Measurements from ENCODE around the gene GALNT7.
A peak's percentile ranks its signal among the peaks of the same experiment; 100 is the strongest.

Gene GALNT7

DNA sequence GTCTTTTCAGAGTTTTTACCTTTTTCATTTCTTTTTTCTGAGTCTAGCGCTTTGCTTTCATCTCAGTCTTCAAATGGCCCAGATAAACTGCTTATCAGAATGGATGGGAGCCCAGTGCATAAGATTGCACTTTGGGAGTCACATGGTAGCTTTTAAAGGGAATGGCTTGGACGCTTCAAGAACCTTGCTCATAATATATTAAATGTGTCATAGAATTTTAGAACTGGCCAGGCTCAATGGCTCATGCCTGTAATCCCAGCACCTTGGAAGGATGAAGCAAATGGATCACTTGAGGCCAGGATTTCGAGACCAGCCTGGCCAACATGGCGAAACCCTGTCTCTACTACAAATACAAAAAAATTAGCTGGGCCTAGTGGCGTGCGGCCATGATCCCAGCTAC is 97.1 kb downstream of the GALNT7 start:
- no peak for DNase-seq (ENCODE audit: low spot score)

DNA sequence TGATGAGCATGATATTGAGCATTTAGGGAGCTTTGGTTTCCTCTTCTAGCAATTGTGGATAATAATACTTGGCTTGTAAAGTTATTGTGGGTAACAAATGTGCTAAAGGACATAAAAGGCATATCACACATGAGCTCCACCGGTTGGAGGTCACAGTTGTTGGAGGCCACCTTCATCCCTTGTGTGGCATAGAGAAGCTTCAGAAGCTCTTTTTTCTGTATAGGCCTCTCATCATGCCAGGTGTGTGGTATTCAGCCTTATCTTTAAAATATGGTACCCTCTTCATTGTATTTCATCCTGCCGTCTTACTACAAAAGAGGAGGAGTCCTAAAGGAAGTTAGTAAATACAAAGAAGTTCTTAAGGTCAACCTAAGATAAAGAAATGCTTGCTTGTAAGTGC is 99.1 kb downstream of the GALNT7 start:
- DNase-seq (ENCODE audit: low spot score), result no peak

DNA sequence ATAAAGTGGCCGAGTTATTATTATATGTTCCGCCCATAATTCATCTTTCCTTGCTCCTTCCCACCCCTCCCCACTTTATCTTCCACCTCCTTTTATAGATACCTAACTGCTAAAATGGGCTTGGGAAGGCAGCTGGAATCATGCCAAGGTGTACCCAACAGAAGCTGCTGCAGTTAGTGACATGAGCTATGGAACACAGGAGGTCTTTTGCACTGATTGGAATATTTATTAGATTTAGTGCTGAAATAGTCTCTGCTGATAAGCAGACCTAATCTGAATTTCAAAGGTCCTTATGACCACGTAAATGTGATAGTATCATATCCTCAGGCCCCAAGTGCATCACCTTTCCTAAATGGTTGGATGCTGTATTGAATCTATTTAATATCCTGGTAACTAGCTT is 100.7 kb downstream of the GALNT7 start:
- no peak for DNase-seq (ENCODE audit: low spot score)

DNA sequence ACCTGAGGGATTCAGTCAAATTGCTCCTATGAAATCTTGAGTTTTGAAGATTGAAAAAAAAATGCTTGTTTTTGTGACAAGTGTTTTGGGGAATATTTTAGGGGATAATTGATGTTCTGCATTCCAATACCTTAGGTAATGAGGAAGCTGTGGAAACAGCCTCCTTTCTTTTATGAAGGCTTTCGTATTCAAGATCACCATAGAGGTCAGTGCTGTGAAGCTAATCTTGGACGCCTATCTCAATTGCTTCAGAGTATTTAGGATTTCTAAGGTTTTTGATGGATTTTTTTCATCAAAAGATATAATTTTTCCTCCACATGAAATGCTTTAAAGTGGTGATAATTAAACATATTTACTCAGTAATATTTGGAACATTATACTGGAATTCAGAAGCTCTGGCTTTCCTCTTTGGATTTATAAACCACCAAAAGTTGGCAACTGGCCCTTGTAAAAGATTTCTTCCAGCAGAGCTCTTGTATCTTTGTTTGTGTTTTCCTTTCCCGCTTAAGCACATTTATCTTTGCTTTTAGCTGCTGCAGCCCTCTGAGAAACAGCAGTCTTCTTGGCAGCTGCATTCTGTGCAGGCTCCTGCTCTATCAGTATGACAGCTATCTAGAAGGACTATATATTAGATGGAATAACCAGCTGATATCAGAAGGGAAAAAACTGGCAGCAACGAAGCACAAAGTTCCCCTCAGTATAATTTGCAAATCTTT is 101.9 kb downstream of the GALNT7 start:
- DNase-seq (ENCODE audit: low spot score), result no peak

DNA sequence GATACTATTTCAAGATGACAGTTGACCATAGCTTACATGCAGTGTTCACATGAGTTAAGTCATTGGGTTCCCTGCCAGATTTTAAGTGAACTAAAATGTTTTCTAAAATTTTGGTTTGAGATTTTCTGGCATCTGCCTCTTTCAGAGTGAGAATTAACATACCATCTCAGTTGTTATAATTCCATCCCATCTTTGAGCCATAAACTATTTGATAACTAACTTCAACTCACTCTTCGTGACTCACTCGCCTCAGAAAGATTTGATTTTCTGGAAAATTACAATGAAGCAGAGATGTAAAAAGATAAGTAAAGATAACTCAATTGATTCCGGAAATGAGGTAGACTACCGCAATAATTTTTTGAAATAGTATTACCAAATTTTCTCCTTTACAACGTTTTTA is 103.7 kb downstream of the GALNT7 start:
- DNase-seq (ENCODE audit: low spot score), result no peak

DNA sequence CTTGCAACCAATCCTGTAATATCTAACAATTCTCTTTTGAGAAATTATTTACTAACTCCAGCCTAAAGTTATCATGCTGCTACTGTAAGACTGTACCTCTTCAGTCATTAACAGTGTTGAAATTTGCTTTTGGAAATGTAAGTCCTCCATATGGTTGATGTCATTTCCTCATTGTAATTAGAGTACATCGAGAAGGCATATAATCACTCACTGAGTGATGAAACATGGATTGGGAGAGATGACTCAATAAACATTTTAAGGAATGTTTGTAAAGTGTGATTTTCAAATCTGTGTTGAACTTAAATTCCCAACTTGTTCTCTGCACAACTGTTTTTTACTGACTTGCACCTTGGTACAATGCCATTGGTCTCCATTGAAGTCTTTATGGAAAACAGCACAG is 104.4 kb downstream of the GALNT7 start:
- DNase-seq (ENCODE audit: low spot score), result no peak

DNA sequence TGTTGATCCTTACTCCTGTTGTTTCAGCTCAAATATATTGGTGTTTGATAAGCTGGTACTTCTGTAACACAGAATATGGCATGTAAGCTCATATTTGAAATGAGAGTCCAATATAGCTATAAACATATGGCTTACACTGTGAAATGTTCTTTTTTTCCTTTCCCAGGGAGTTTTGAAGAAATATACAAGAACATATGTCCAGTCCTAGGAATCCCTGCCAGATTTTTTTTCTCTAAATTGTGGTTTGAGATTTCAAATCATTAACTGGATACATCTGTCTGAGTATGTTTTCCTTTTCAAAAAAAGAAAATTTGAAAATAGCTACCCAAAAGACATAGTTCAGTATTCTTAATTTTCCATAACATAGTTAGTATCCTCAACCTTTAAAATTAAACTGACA is 105.3 kb downstream of the GALNT7 start:
- DNase-seq (ENCODE audit: low spot score), result no peak

DNA sequence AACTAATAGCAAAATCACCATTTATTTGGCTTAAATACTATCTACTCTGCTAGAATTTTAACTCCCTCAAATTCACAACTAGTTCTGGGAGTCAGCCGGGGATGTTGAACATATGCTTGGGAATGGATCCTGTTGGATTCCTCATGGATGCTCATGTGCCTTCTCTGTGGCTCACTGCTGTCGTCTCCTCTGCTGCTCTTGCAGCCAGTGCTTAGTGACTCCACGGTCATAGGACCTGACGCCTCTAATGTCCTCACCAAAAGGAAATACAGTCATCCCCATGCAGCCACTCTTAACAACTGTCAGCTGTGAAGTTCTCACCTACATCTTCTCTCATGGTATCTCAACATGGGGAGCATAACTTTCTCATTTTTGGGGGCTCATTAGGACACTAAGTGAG is 106.1 kb downstream of the GALNT7 start:
- no peak for DNase-seq (ENCODE audit: low spot score)

DNA sequence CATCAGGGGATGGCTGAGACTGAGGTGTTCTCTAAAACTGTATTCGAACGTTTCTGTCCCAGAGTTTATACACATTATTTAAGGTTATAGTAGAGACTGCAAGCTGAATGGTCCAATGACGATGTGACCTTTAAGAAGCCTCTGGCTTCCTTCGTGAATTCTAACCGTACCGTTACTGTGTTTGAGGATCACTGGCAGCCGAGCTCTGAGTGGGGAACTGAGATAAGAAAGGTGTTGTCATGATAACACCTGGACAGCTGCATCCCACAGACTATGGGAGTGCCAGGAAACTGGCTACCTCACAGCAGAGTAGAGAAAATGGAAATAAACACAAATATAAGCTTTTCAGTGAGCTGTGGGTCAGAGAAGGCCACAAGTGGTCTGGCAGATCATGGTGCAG is 106.5 kb downstream of the GALNT7 start:
- DNase-seq (ENCODE audit: low spot score), result no peak

DNA sequence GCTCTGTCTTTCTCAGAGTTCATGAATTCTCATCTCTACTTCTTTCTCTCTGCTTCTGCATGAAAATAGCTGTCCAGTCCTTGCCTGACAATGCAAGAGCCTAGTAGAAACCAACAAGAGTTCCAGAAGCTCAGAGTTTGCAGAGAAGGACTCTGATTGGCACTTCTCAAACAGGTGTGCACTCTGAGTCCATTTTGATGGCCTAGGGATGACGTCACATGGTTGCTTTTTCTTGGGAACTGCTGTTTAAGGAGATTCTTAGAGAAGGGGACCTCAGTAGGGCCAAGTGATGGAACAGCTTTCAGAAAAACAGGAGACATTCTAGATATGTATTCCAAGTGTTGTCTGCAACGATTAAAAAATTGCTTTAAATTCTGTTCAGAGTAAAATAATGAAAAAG is 108.7 kb downstream of the GALNT7 start:
- DNase-seq (ENCODE audit: low spot score), result no peak

DNA sequence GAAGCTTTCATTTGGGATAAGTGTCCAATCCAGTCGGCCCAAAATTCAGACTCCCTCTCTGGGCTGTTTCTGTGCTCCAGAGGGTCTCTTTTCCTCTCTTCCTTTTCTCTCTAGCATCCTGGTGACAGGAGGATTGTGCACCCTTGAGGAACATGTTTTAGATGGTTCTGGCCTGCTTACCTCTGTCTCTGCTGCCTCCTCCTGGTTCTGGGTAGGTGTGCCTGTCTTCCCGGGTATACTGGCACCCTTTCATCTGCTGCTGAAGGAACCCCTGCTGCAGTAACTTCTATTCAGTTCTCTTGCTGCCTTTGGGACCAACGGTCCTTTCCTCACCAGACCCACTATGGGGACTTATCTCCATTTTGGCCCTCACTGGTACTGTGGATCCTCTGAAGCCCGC is 112.4 kb downstream of the GALNT7 start:
- DNase-seq (ENCODE audit: low spot score), result no peak

DNA sequence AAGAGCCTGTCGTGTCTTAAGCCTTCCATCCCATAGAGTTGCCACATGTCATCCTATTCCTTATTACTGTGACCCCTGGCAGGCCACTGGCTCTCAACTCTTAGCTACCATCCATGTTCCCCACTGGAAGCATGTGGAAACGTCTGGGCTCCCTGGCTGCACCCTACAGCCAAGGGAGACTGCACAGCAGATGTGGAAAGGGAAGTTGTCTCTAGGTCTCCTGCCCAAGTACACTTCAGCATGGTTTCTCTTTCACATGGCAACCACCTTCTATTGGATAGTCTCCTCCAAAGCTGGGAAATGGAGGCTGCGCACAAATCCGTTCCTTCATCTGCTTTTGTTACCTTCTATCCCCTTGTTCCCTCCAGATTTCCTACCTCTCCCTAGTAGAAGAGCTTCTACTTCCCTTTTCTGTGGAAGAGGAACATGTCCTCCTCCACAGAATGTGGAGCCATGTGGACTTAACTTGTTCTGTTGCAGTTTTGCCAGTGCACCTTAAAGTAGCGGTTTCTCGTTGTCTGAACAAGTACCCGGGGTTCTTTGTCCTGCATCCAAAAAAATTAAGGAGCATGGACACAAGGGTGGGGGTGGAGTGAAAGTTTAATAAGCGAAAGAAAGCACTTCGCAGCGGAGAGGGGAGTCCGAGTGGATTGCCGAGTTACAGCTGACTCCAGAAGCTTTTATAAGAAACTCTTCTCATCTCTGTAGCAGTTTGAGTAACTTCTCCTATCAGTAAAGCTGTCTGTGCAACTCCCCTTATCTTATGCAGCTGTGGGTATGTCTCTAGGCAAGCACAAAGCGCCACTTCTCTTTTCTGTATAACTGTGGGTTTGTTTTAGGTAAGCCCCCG is 113.0 kb downstream of the GALNT7 start:
- DNase-seq (ENCODE audit: low spot score), result no peak

DNA sequence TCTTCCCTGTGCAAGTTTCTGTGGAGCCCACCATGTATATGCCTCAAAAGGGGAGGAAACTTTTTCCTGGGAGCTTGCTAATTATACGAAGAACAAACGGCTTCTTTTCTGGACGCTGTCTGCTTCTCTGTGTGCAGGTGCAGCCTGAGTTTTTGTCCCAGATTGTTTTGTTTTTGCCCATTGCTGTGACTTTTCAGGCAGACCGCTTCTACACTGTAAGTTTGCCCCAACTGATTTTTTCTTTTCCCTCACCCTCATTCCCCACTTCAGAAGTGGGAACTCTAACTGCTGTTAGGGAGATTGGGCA is 113.6 kb downstream of the GALNT7 start:
- DNase-seq (ENCODE audit: low spot score), result no peak

DNA sequence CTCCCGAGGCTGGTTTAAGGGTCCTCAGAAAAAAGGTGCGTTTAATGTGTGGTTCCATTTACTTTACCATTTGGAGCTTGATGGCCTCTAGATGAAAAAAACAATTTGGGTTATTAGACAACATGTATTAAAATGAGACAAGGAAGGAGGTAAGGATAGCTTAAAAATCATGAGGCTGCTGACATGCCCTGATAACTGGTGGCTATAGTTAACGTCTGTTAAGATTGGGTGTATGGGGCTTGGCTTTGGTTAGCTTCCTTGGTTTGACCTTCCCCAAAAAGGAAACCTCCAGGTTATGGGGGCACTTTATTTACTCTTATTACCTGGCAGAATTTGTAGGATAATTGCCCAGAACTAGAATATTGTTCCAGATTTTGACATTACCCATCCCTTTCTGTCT is 114.0 kb downstream of the GALNT7 start:
- DNase-seq (ENCODE audit: low spot score), result no peak

DNA sequence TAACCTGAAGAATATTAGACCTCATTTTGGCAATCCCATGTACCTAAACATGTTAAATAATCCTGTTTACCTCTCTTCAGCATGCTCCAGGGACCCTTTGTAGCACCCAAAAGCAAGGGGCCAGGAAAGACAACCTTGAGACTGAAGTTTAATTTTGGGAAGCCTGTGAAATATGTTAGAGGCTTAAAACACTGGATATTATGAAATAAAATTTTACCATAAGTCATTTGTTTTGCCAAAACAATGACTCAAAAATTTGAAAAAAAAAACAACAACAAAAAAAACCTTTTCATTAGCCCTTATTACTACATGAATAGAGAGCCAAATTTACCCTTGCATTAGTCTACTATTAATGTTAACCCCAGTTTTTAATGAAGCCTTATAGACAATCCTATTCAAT is 115.9 kb downstream of the GALNT7 start:
- DNase-seq (ENCODE audit: low spot score), result no peak

DNA sequence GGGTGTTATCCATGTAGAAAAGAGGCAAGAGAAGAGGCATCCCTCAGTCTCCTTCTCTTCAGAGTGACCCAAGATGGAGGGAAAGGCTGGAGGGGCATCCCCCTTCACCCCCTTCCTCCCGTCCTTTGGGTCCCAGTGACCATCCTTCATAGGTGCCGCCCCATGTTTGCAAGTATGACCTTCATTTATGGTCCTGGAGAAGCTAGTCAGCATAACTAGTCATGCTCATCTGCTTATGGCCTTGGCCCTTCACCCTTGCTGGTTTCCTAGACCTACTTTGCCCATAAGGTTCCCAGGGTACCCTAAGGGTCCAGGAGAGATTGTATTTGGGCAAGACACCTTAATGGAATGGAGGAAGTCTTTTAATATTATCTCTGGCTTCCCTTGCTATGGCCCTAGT is 118.9 kb downstream of the GALNT7 start:
- no peak for DNase-seq (ENCODE audit: low spot score)

DNA sequence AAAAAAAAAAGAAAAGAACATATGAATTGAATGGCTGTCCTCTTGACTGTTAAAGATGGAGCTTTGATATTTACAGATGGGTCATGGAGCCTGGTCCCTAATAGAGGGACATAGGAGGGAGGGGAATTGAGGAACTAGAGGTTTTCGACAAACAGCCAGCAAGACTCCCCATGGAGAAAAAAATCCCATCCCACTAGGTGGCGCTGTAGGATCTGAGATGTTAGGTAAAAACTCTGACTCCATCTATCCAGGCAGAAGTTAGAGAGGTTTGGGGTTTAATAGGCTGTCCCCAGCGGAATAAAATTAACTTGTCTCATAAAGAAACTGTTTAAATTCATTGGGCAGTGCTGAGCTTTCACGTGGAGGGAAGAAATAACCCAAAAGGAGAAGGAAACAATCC is 119.7 kb downstream of the GALNT7 start:
- peak; percentile 74 for DNase-seq (ENCODE audit: low spot score)

DNA sequence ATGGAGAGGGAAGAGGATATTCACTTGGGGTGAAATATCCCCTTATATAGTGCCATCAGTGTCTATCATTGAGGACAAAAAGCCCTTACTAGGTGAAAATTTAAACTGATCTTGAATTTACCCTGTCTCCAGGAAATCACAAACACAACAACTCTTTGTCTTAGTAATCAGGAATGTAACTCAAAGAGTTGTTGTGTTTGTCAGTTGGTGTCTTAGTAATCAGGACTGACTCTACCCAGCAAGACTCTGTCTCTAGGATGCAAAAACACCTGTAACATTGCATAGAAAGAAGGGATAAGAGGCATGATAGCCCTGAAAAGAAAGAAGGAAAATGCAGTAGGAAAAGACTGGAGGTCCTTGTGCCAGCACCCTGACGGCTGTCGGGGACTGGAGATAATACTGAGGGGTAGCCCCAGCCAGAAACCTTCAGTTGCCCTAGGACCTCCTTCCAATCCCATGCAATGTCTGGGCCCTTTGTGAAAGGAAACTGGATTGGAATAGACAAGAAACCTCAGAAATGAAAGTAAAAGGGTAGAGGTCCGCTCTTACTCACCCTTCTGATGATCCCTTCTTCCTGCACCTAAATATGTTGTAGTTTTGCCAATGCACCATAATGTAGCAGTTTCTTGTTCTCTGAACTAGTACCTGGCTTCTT is 120.2 kb downstream of the GALNT7 start:
- DNase-seq (ENCODE audit: low spot score), result no peak

DNA sequence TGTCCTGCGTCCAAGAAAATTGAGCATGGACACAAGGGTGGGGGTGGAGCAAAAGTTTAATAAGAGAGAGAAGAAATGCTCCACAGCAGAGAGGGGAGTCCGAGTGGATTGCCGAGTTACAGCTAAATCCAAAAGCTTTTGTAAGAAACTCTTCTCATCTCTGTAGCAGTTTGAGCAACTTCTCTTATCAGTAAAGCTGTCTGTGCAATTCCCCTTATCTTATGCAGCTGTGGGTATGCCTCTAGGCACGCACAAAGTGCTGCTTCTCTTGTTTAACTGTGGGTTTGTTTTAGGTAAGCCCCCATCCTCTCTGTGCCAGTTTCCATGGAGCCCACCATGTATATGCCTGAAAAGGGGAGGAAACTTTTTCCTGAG is 120.7 kb downstream of the GALNT7 start:
- no peak for DNase-seq (ENCODE audit: low spot score)

DNA sequence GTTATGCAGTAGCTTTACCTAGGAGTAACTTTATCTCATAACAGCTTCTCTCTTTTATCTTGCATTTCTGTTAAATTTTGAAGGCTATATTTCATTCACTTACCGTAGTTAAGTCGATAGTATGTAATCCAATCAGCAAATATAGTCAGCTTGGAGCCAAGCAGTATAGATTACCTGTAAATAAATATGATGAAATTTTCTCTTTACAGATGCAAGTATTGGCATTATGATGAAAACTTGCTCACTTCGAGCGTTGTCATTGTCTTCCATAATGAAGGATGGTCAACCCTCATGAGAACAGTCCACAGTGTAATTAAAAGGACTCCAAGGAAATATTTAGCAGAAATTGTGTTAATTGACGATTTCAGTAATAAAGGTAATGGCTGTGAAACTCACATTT is 123.3 kb downstream of the GALNT7 start:
- DNase-seq (ENCODE audit: low spot score), result no peak

DNA sequence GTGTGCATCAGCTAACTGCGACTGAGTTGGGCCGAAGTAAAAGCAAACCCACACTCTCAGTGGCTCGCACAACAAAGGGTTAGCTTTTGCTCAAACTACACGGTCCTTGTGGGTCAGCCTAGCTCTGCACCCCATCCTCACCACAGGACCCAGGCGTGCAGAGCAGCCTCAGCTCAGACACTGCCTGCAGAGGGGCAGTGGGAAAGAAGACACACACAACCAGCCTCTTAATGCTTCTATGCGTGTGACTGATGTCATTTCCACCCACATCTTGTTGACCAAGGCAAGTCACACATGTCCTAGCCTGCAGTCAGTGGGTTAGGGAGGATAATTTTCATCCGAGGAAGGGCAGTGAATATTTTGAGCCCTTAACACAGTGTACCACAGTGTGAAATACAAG is 125.1 kb downstream of the GALNT7 start:
- DNase-seq (ENCODE audit: low spot score), result no peak

DNA sequence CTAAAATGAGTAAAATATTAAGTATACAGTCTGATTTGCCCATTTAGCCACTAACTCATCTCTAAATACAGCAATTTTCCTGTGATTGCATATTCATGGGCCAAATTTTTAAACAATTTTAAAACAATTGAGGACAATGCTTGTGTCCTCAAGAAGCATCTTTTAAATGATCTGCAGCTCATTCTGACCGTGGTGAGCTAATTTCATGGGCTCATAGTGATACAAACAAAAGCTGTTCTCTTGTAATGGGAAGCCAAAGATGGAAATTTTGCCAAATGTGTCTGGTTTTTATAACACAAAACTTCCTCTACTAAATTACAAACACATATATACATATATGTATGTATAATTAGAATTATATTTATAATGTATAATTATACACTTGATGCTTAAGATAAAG is 125.8 kb downstream of the GALNT7 start:
- DNase-seq (ENCODE audit: low spot score), result no peak

DNA sequence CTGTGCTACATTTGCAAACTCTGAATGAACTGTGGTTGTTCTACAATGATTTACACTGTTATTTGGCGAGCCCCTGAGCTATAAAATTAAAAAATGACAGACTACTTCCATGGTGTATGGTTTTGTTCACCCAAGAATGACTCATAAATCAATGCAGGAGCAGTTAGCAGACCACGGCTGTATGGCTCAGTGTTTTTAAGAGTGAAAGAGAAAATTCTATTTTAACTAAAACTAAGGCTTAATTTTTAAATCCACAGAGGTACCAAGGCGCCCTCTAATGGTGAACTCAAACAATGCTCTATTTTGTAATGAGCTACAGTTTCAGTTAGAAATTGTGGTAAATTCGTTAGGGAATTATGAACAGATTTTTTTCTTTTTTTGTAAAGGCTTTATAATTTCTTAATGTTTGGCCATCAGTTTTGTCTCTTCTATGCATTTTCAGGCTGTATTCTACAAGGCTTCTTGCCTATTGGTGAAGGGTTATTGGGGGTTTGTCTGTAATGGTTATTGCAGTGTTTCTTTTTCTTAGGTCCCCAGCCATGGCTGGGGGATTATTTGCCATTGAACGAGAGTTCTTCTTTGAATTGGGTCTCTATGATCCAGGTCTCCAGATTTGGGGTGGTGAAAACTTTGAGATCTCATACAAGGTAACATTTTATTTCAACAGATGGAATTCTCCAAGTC is 133.0 kb downstream of the GALNT7 start:
- DNase-seq (ENCODE audit: low spot score), result peak; percentile 54

Data from CD4-positive, alpha-beta T cell treated with Interleukin-2 at 100 ng/mL for 4 hours (primary cell).